Left ventricle myocardium superior (tissue), 1 donor: ENCODE measurements around the gene ESR2. TPM values are rescaled to one million over a fixed set of nuclear protein-coding genes. Genes with fewer than 3 reads are reported as not detected.
"Not testable (repeated sequence)": the region's sequence is repeated elsewhere in the genome, so short reads cannot be mapped to it uniquely, and the experiment has no call there.

ENCODE experiments used
- ATAC-seq: fragments of 200-7000 bp; cut with Tn5 transposase; one replicate; pipeline ENCODE4 v1.9.1; 2020; ENCODE audit warnings: mild to moderate bottlenecking, moderate library complexity
- DNase-seq: peaks from one replicate; pipeline ENCODE4 v3.0.0-alpha.2; 2020
- intact Hi-C: fragments of 100-400 bp; cut with micrococcal nuclease; formaldehyde crosslinking; loops from one replicate; pipeline ENCODE4 v1.11.0; 2022
- total RNA-seq: library from RNA; stranded (reverse); fragmentation: NEBNext Ultra II Directional; extraction: Animal tissue kit (Norgen Biotek cat#: 25700); gene quantifications from one replicate; pipeline ENCODE4 v1.2.1, GENCODE V29; 2021
- donor health status: DM: no; HTN: yes; CAD: no; lungs with severe emphysema.

The ESR2 gene
- total RNA-seq, 1 donor from 2014 or later = 0.47 TPM

GRCh38 chr14:64062381-64063115 is 231.6 kb downstream of the ESR2 start:
- no peak for DNase-seq
- ATAC-seq = no peak

DNA sequence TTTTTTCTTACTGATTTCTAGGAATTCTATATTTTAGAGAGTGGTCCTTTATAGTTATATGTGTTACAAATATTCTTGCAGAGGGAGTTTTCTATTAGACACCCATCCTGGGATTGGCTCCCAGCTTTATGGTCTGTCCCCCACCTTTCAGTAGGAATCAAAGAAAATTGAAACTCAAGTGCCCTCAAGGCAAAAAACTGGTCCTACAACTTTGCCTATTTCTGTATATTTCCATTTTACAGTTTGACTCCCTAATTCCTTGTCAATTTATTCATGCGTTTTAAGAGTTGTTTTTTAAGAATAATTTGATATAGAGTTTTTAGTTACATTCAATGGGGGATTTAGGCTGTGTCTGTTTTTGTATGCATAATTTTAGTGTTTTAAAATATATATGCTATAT is 232.5 kb downstream of the ESR2 start:
- intact Hi-C loops = no loop called here
- ATAC-seq = no peak

More at GRCh38 chr14:64062381-64063115, 231.6 kb downstream of the ESR2 start:
- intact Hi-C loops = no loop called here

DNA sequence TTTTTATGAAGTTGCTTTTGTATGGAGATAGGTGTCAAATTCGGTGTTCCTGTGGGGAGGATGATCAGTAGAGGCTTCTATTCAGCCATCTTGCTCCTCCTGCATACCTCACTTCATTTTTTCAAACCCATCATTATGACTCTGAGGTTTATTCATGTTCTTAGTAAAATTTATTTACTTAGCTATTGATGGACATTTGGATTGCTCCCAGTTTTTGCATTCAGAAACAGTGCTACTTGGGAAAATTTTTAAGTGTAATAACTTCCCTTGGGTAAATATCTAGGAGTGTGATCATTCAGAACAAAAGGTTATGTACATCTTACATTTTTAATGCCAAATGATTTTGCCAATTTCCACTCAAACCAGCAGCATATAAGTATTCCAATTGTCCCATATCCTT is 233.1 kb downstream of the ESR2 start:
- ATAC-seq (no peak), DNase-seq (no peak)
- intact Hi-C loops = no loop called here

More for the DNA sequence above, 232.5 kb downstream of the ESR2 start:
- DNase-seq = no peak

GRCh38 chr14:64060648-64061096 is 233.5 kb downstream of the ESR2 start:
- intact Hi-C loops = no loop called here
- ATAC-seq (no peak), DNase-seq (no peak)

GRCh38 chr14:64060199-64060545 is 234.0 kb downstream of the ESR2 start:
- intact Hi-C loops = no loop called here
- DNase-seq (no peak), ATAC-seq (no peak)

GRCh38 chr14:64059454-64060198 is 234.5 kb downstream of the ESR2 start:
- DNase-seq (no peak), ATAC-seq (no peak)
- intact Hi-C loops = no loop called here

GRCh38 chr14:64053694-64054669 is 240.2 kb downstream of the ESR2 start:
- intact Hi-C loops = no loop called here

DNA sequence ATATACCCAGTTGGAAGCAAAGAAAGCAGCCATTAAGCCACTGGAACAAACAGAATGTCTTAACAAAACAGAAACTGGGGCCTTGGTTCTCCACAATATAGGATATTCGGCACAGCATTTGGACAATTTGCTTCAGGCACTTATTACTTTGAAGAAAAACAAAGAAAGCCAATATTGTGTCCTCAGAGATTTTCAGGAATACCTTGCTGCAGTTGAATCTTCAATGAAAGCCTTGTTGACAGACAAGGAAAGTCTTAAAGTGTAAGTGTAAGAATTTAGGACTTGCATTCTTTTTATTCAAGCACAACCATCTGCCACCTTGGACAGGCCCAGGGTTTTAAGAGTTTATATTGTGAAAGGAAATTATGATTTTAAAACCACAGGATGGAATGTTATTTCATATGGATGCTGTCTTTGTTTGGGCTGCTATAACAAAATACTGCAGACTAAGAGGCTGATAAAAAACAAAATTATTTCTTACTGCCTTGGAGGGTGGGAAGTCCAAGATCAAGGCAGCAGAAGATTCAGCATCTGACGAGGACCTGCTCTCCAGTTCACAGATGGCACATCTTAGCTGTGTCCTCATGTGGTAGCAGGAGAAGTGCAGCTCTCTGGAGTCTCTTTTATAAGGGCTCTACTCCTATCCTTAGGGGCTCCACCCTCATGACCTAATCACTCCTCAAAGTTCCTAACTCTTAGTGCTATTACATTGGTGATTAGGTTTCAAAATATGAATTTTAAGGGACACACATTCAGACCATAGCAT is 244.4 kb downstream of the ESR2 start:
- DNase-seq (no peak), ATAC-seq (no peak)
- intact Hi-C loops = no loop called here

More at GRCh38 chr14:64053694-64054669, 240.2 kb downstream of the ESR2 start:
- DNase-seq (no peak), ATAC-seq (no peak)

- DNase-seq = no peak
- ATAC-seq = no peak
- intact Hi-C loops = no loop called here
Observed at GRCh38 chr14:64045091-64045490, 249.1 kb downstream of the ESR2 start.

DNA sequence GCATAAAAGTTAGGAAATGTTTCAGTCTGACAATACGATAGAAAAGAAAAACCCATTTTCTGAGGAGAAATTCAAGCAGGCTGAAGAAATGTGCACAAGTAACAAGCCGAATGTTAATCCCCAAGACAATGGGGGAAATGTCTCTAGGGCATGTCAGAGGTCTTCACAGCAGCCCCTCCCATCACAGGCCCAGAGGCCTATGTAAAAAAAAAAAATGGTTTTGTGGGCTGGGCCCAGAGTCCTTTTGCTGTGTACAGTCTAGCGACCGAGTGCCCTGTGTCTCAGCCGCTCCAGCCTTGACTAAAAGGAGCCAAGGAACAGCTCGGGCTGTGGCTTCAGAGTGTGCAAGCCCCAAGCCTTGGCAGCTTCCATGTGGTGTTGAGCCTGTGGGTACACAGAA is 250.9 kb downstream of the ESR2 start:
- intact Hi-C loops, ATAC-seq, DNase-seq: not testable (repeated sequence)

GRCh38 chr14:64040044-64040443 is 254.1 kb downstream of the ESR2 start:
- DNase-seq = no peak
- intact Hi-C loops = no loop called here
- ATAC-seq = no peak

DNA sequence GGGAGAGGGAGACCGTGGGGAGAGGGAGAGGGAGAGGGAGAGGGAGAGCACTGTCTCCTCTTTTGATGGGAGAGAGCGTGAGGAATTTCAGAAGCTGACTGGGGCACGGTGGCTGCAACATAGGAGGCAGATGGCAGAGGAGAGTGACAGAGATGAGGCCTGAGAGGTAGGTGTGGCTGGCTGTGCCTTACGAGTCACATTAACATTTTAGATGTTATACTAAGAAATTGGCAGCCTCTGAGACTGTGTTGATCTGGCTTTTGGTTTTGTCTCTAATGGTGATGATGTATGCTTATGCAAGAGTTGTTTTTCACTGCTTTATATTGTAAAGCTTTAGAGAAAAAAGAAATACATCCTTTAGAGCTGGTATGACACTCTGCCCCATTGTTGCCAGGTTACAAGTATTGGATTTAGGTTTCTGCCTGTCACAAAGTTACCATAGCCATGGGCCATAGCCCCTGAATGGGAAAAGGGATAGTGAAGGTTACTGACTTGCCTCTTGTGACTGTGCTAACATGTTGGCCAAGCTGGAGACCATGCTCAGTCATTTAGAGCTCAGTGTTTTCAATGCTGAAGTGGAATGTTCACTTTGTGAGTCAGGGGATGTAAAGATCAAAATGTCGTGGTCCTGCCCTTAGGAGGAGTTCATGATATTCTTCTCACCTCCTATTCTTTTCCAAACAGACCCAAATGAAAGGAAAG is 255.2 kb downstream of the ESR2 start:
- intact Hi-C loops = no loop called here
- ATAC-seq (no peak), DNase-seq (no peak)

GRCh38 chr14:64037869-64038745 is 256.1 kb downstream of the ESR2 start:
- DNase-seq, intact Hi-C loops, ATAC-seq: not testable (repeated sequence)

GRCh38 chr14:64035143-64035542 is 259.0 kb downstream of the ESR2 start:
- ATAC-seq = no peak
- DNase-seq = no peak
- intact Hi-C loops = no loop called here
